OCI-LY7 (cell line): ENCODE measurements around the gene BOD1L1. TPM values are rescaled to one million over a fixed set of nuclear protein-coding genes. Genes with fewer than 3 reads are reported as not detected.

Experiments used
- BruUV-seq: library from RNA; stranded (reverse); fragments of 400-500 nt; replicated peaks from 2 replicates; lab custom pipeline; 2021; lab: Mats Ljungman, UMichigan
- CTCF ChIA-PET: fragments of 300-600 bp; sonication (Branson Sonifier 250); formaldehyde crosslinking; loops from one replicate; lab custom pipeline; 2022; ENCODE audit warnings: antibody characterized with exemption; ENCODE audit not compliant: unreplicated experiment; lab: Charles Lee
- POLR2A ChIA-PET: fragments of 300-600 bp; sonication (Branson Sonifier 250); formaldehyde crosslinking; loops from one replicate; lab custom pipeline; 2022; ENCODE audit warnings: antibody characterized with exemption; lab: Charles Lee
- DNase-seq: peaks from one replicate; pipeline ENCODE4 v3.0.0-alpha.2; 2015; ENCODE audit warnings: low spot score
- H2AFZ ChIP-seq: fragments of 200-600 bp; sonication (generic), shearing (Covaris generic); 2 replicates; pipeline ENCODE4 v1.6.1; 2014; ENCODE audit warnings: mild to moderate bottlenecking, antibody characterized with exemption, low read length, moderate library complexity
- H3K27ac ChIP-seq: fragments of 200-600 bp; sonication (generic); 2 replicates; pipeline ENCODE4 v1.5.1; 2014; ENCODE audit warnings: mixed run types, low read depth, mild to moderate bottlenecking, moderate library complexity, low read length, inconsistent platforms; ENCODE audit not compliant: poor library complexity, severe bottlenecking
- H3K36me3 ChIP-seq: fragments of 200-600 bp; sonication (generic); 2 replicates; pipeline ENCODE4 v1.6.1; 2014; ENCODE audit warnings: mild to moderate bottlenecking, antibody characterized with exemption, low read length, moderate library complexity, mixed read lengths; ENCODE audit not compliant: insufficient read depth
- H3K4me1 ChIP-seq: fragments of 200-600 bp; sonication (generic); 2 replicates; pipeline ENCODE4 v1.5.1; 2014; ENCODE audit warnings: mild to moderate bottlenecking, low read length; ENCODE audit not compliant: insufficient read depth, poor library complexity, severe bottlenecking
- H3K4me2 ChIP-seq: fragments of 200-600 bp; sonication (generic); 2 replicates; pipeline ENCODE4 v1.6.1; 2014; ENCODE audit warnings: mild to moderate bottlenecking, low read length
- H3K4me3 ChIP-seq: fragments of 200-600 bp; sonication (generic); 2 replicates; pipeline ENCODE4 v1.5.1; 2014; ENCODE audit warnings: mild to moderate bottlenecking, low read depth, low read length; ENCODE audit not compliant: poor library complexity, severe bottlenecking
- H3K79me2 ChIP-seq: fragments of 200-600 bp; sonication (generic); 2 replicates; pipeline ENCODE4 v1.6.1; 2016; ENCODE audit warnings: low read depth, mild to moderate bottlenecking, low read length, moderate library complexity, mixed read lengths; ENCODE audit not compliant: insufficient read depth
- H3K9me2 ChIP-seq: fragments of 200-600 bp; sonication (generic); 2 replicates; pipeline ENCODE4 v1.6.1; 2016; ENCODE audit warnings: mild to moderate bottlenecking, low read length, mixed read lengths; ENCODE audit not compliant: insufficient read depth
- H3K9me3 ChIP-seq: fragments of 200-600 bp; sonication (generic); 2 replicates; pipeline ENCODE4 v1.6.1; 2014; ENCODE audit warnings: mild to moderate bottlenecking, mixed run types, low read length, mixed read lengths
- H4K20me1 ChIP-seq: fragments of 200-600 bp; sonication (generic); 2 replicates; pipeline ENCODE4 v1.6.1; 2014; ENCODE audit warnings: mild to moderate bottlenecking, antibody characterized with exemption, low read length, moderate library complexity, mixed read lengths; ENCODE audit not compliant: insufficient read depth
- CTCF ChIP-seq: fragments of 200-600 bp; sonication (generic); conservative IDR thresholded peaks from 2 replicates; pipeline ENCODE4 v1.5.1; 2014; ENCODE audit warnings: mild to moderate bottlenecking, antibody characterized with exemption, low read length, moderate library complexity, mixed read lengths
- EZH2phosphoT487 ChIP-seq: fragments of 200-600 bp; sonication (generic); IDR thresholded peaks from 2 replicates; pipeline ENCODE4 v1.6.1; 2018; ENCODE audit warnings: low read depth, borderline replicate concordance, mild to moderate bottlenecking, mixed run types, antibody characterized with exemption, low read length, moderate library complexity, mixed read lengths
- intact Hi-C: fragments of 100-400 bp; cut with micrococcal nuclease; formaldehyde crosslinking; loops from one replicate; pipeline ENCODE4 v1.10.0; 2022; ENCODE audit not compliant: unreplicated experiment
- total RNA-seq, 2 experiments: library from RNA; depleted of rRNA in 1 of 2; stranded (reverse); fragments of >200 nt in 1 of 2; shearing (Covaris generic) in 1 of 2; gene quantifications; 2 replicates each; pipeline ENCODE4 v1.2.3, GENCODE V29; 2014 to 2022

The BOD1L1 gene
- total RNA-seq, 2 experiments from 2014 or later: 24.0 to 49.6 TPM

GRCh38 chr4:13528821-13529127 is 98.8 kb downstream of the BOD1L1 start:
- Histone ChIP-seq H4K20me1 (no peaks in the 10 kb centered on the region), H3K9me3 (no peaks in the 10 kb centered on the region), H3K4me2 (peak overlapping the region; percentile 53), H3K79me2 (no peaks in the 10 kb centered on the region), H3K9me2 (no peaks in the 10 kb centered on the region), H2AFZ (no peak overlapping the region), H3K4me1 (peaks cover 13% of the 10 kb centered on the region), H3K27ac (no peak overlapping the region), H3K36me3 (no peaks in the 10 kb centered on the region), H3K4me3 (peak overlapping the region; percentile 36)
- no TSS peak for BruUV-seq
- ChIA-PET CTCF (no interaction called here), POLR2A (interaction anchor here (0.5 to 1.2 kb wide), 2 partner anchors 35 to 282 kb away, joined by 4 to 7 read pairs; no protein-coding TSS in a partner anchor)
- intact Hi-C loops: no loop called here
- DNase-seq: no peak
- TF ChIP-seq EZH2phosphoT487 (no peak), CTCF (no peak)

GRCh38 chr4:13527981-13528820 is 99.3 kb downstream of the BOD1L1 start:
- peak; percentile 66 for DNase-seq
- Histone ChIP-seq H2AFZ (no peak overlapping the region), H3K27ac (no peak overlapping the region), H3K4me1 (peaks cover 13% of the 10 kb centered on the region), H3K4me3 (peak overlapping the region; percentile 36), H3K4me2 (peak overlapping the region; percentile 53), H3K36me3 (no peaks in the 10 kb centered on the region), H3K79me2 (no peaks in the 10 kb centered on the region), H4K20me1 (no peaks in the 10 kb centered on the region), H3K9me3 (no peaks in the 10 kb centered on the region), H3K9me2 (no peaks in the 10 kb centered on the region)
- ChIA-PET POLR2A (interaction anchor here (0.5 to 1.2 kb wide), 5 partner anchors 10 to 675 kb away, joined by 3 to 7 read pairs (median 5); no protein-coding TSS in a partner anchor), CTCF (interaction anchor here (0.6 kb wide), 1 partner anchor 1106 kb away, joined by 3 read pairs; no protein-coding TSS in a partner anchor)
- intact Hi-C loops: no loop called here
- TF ChIP-seq EZH2phosphoT487: no peak
- no peak for TF ChIP-seq CTCF
- BruUV-seq: no TSS peak
